NB4 (cell line): Measurements from ENCODE around the gene CTNND2.

Experiments used
- CTCF ChIP-seq: IDR thresholded peaks from one replicate; pipeline ENCODE4 v1.5.1; 2012; ENCODE audit warnings: low read depth, low read length
- MYC ChIP-seq: IDR thresholded peaks from 2 replicates; pipeline ENCODE4 v1.6.1; 2011; ENCODE audit warnings: low read depth, low read length

GRCh38 chr5:11797132-11797531 lies 107.1 kb downstream of the CTNND2 start:
- no peak for TF ChIP-seq CTCF
- no peak for TF ChIP-seq MYC
